DOHH2 (cell line): ENCODE measurements around the gene S100A10.

Source experiments
- EZH2phosphoT487 ChIP-seq: fragments of 200-600 bp; sonication (generic); IDR thresholded peaks from 2 replicates; pipeline ENCODE4 v1.6.1; 2017; ENCODE audit warnings: borderline replicate concordance, mild to moderate bottlenecking, antibody characterized with exemption, low read length, moderate library complexity, mixed read lengths
- TF ChIP-seq, protein P1 (sequence below): fragments of 200-600 bp; sonication (generic); IDR thresholded peaks from one replicate; pipeline ENCODE4 v1.5.1; 2014; ENCODE audit warnings: antibody characterized with exemption, mild to moderate bottlenecking, low read depth, low read length; ENCODE audit not compliant: poor library complexity, severe bottlenecking

DNA sequence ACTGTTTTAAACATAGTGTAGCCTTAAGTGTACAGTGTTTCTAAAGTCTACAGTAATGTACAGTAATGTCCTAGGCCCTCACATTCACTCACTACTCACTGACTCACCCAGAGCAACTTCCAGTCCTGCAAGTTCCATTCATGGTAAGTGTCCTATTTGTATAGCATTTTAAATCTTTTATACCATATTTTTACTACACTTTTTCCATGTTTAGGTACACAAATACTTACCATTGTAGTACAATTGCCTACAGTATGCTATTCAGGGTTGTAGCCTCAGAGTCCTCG, 3.6 kb upstream of the S100A10 start:
- TF ChIP-seq, protein P1, sequence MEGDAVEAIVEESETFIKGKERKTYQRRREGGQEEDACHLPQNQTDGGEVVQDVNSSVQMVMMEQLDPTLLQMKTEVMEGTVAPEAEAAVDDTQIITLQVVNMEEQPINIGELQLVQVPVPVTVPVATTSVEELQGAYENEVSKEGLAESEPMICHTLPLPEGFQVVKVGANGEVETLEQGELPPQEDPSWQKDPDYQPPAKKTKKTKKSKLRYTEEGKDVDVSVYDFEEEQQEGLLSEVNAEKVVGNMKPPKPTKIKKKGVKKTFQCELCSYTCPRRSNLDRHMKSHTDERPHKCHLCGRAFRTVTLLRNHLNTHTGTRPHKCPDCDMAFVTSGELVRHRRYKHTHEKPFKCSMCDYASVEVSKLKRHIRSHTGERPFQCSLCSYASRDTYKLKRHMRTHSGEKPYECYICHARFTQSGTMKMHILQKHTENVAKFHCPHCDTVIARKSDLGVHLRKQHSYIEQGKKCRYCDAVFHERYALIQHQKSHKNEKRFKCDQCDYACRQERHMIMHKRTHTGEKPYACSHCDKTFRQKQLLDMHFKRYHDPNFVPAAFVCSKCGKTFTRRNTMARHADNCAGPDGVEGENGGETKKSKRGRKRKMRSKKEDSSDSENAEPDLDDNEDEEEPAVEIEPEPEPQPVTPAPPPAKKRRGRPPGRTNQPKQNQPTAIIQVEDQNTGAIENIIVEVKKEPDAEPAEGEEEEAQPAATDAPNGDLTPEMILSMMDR, result no peak
- TF ChIP-seq EZH2phosphoT487, result no peak
